Mesothelial cell of epicardium (in vitro differentiated cells): ENCODE data around the gene IL1RN. TPM values are rescaled to one million over a fixed set of nuclear protein-coding genes. Genes with fewer than 3 reads are reported as not detected.

ENCODE experiments used
- DNase-seq, 2 experiments: peaks; one replicate each; pipeline ENCODE4 v3.0.0; 2021; ENCODE audit warnings: low spot score in 2 of 2; ENCODE audit not compliant: unreplicated experiment in 2 of 2
- H3K27ac Mint-ChIP-seq: 2 replicates; pipeline ENCODE4 v1.8.0; 2021; ENCODE audit warnings: mixed read lengths
- H3K27me3 Mint-ChIP-seq: 2 replicates; pipeline ENCODE4 v1.8.0; 2021; ENCODE audit warnings: low read depth, mixed read lengths
- H3K36me3 Mint-ChIP-seq: 2 replicates; pipeline ENCODE4 v1.8.0; 2021; ENCODE audit warnings: mixed read lengths
- H3K4me1 Mint-ChIP-seq: 2 replicates; pipeline ENCODE4 v1.8.0; 2021; ENCODE audit warnings: mixed read lengths
- H3K4me3 Mint-ChIP-seq: 2 replicates; pipeline ENCODE4 v1.8.0; 2021; ENCODE audit warnings: mild to moderate bottlenecking, moderate library complexity, mixed read lengths
- H3K9me3 Mint-ChIP-seq: 2 replicates; pipeline ENCODE4 v1.8.0; 2021; ENCODE audit warnings: mixed read lengths
- total RNA-seq: library from RNA; stranded (reverse); gene quantifications from 3 replicates; pipeline ENCODE4 v1.2.1, GENCODE V29; 2021
- TF ChIP-seq, protein P1 (sequence below): fragments of 200-600 bp; sonication (generic); IDR thresholded peaks from one replicate; pipeline ENCODE4 v1.5.0; 2021; ENCODE audit warnings: antibody characterized with exemption; ENCODE audit not compliant: unreplicated experiment

IL1RN gene
- total RNA-seq, 1 donor from 2014 or later = not detected

DNA sequence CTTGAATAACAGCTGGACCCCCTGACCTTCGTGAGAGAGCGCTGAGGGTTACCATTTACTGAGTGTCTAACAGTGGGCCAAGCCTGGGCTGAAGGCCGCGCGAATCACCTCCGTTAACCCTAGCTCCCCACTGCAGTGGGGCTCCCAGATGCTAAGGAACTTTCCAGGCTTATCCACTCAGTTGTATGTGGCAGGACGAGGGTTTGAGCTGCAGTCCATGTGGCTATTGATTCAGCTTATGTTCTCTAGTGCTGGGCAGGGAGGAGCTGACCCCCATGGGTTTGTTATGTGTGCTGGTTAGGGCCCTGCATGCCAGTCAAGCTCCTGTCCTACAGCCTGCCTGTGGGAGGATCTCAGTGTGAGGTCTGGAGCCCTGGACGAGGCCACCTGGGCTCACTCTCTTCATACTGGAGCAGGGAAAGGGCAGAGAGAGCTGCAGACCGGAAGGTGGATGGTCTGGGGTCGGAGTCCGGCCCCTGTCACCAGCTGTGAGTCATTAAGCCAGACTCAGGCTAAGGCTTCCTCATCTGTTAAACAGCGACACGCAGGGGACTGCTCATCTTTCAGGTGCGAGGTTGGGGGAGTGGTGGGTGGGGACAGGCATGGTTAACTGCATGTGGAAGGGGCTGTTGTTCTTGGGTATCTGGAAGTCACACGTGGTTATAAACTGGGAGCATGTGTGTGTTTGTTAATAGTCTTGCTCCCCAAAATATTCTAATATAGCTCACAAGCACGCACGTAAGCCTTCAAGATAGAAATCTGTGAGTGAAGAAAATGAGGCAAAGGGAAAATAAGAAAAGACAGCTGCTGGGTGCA lies 52.9 kb downstream of the IL1RN start:
- Mint-ChIP-seq H3K27me3 (no peaks in the 10 kb centered on the region), H3K27ac (no peak overlapping the region)

DNA sequence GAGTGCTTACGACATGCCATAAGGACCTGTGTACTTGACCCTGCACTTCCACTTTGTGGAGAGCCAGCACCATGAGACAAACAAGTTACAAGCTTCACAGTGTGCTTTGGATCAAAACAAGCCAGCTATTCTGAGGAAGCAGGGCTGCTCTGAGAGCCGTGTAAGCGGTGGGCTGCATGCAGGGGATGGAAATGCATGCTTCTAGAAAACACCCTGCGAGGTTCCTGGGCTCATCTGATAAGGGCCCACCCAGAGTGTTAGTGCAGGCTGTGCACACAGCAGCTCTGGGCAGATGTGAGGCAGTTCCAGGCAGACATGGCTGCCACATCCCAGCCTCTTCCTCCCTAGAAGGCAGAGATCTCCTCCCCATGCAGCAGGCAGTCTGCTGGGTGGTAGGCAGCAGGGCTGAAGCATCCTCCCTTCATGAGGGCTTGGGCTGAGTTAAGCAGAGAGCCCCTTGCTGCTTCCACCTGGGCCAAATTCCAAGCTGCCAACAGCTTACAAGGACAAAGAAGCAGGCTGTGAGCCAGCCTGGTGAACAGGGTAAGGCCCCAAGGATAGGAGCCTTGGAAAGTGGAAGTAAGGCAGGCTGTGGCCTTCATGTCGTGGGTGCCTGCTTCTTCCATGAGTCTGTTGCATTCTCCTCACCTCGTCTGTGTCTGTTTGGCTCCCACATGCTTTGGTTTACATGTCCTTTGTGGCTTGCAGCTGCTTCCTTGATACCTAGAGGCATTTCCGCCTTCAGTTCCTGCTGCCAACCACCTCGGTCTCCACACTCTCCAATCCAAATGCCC lies 54.1 kb downstream of the IL1RN start:
- Mint-ChIP-seq H3K9me3 (no peaks in the 10 kb centered on the region), H3K4me3 (no peak overlapping the region), H3K27ac (no peak overlapping the region), H3K4me1 (peaks cover 7% of the 10 kb centered on the region), H3K27me3 (no peaks in the 10 kb centered on the region), H3K36me3 (no peaks in the 10 kb centered on the region)
- no peak for DNase-seq
- TF ChIP-seq, protein P1, sequence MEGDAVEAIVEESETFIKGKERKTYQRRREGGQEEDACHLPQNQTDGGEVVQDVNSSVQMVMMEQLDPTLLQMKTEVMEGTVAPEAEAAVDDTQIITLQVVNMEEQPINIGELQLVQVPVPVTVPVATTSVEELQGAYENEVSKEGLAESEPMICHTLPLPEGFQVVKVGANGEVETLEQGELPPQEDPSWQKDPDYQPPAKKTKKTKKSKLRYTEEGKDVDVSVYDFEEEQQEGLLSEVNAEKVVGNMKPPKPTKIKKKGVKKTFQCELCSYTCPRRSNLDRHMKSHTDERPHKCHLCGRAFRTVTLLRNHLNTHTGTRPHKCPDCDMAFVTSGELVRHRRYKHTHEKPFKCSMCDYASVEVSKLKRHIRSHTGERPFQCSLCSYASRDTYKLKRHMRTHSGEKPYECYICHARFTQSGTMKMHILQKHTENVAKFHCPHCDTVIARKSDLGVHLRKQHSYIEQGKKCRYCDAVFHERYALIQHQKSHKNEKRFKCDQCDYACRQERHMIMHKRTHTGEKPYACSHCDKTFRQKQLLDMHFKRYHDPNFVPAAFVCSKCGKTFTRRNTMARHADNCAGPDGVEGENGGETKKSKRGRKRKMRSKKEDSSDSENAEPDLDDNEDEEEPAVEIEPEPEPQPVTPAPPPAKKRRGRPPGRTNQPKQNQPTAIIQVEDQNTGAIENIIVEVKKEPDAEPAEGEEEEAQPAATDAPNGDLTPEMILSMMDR = no peak

More for the DNA sequence above, 52.9 kb downstream of the IL1RN start:
- no peaks in the 10 kb centered on the region for H3K9me3 Mint-ChIP-seq
- peaks cover 7% of the 10 kb centered on the region for H3K4me1 Mint-ChIP-seq
- DNase-seq = no peak
- TF ChIP-seq, protein P1 = no peak
- no peak overlapping the region for H3K4me3 Mint-ChIP-seq
- no peaks in the 10 kb centered on the region for H3K36me3 Mint-ChIP-seq

GRCh38 chr2:113182471-113183260 lies 55.3 kb downstream of the IL1RN start:
- no peak for DNase-seq
- H3K4me3 Mint-ChIP-seq = no peak overlapping the region
- TF ChIP-seq, protein P1 = no peak
- H3K4me1 Mint-ChIP-seq = peaks cover 7% of the 10 kb centered on the region
- no peaks in the 10 kb centered on the region for H3K36me3 Mint-ChIP-seq
- no peak overlapping the region for H3K27ac Mint-ChIP-seq
- H3K9me3 Mint-ChIP-seq = no peaks in the 10 kb centered on the region
- H3K27me3 Mint-ChIP-seq = no peaks in the 10 kb centered on the region

DNA sequence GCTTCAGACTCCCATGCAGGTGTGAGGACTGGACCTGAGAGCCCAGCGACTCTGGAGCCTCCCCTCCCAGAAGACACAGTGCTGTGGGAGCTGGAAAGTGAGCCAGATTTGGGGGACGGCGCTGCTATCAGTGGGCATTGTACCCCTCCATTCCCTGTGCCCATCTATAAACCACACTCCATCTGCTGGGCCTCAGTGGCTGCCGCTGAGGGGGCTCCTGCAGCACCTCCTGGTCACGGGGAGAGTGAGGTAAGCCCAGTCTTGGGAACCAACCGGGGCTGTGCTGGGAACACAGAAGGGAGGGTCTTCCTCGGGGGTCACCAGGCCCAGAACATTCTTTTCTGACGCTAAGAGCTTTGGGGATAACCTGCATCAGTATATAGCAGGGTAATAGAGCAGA lies 55.9 kb downstream of the IL1RN start:
- H3K9me3 Mint-ChIP-seq = no peaks in the 10 kb centered on the region

More for the DNA sequence above, 55.9 kb downstream of the IL1RN start:
- TF ChIP-seq, protein P1 = no peak
- no peak for DNase-seq
- no peak overlapping the region for H3K4me3 Mint-ChIP-seq
- H3K27me3 Mint-ChIP-seq = no peaks in the 10 kb centered on the region
- H3K4me1 Mint-ChIP-seq = peaks cover 7% of the 10 kb centered on the region
- H3K27ac Mint-ChIP-seq = no peak overlapping the region
- peaks cover 2% of the 10 kb centered on the region for H3K36me3 Mint-ChIP-seq

Other genes with a start within 250 kb of the IL1RN start
- gene IL37, start 216.4 kb upstream of the IL1RN start, total RNA-seq = not detected in 3 replicates
- gene IL36G, start 149.6 kb upstream of the IL1RN start, total RNA-seq = not detected in 3 replicates
- gene IL36A, start 122.1 kb upstream of the IL1RN start, total RNA-seq = not detected in 3 replicates
- not detected in 3 replicates for gene IL36B, start 74.7 kb upstream of the IL1RN start, total RNA-seq
- gene IL36RN, start 68.4 kb upstream of the IL1RN start, total RNA-seq = 0.84 to 1.1 TPM (median 0.85 TPM) in 3 replicates
- not detected in 3 replicates for gene IL1F10, start 59.6 kb upstream of the IL1RN start, total RNA-seq
- gene PSD4, start 46.4 kb downstream of the IL1RN start, total RNA-seq = 16.6 to 21.4 TPM (median 20.1 TPM) in 3 replicates
- 0.13 to 0.31 TPM in 2 of 3 replicates, not detected in the other for gene PAX8, start 151.3 kb downstream of the IL1RN start, total RNA-seq